ENCODE results near the gene SCD5. TPM values are rescaled to one million over a fixed set of nuclear protein-coding genes. Genes with fewer than 3 reads are reported as not detected.

Gene SCD5
- total and polyA plus RNA-seq, 9 of the 15 experiments (the other 6 are each of a cell fraction or from before 2014, with no cell fraction given) = 0.01 to 0.20 (median 0.03) TPM; not detected in 5

DNA sequence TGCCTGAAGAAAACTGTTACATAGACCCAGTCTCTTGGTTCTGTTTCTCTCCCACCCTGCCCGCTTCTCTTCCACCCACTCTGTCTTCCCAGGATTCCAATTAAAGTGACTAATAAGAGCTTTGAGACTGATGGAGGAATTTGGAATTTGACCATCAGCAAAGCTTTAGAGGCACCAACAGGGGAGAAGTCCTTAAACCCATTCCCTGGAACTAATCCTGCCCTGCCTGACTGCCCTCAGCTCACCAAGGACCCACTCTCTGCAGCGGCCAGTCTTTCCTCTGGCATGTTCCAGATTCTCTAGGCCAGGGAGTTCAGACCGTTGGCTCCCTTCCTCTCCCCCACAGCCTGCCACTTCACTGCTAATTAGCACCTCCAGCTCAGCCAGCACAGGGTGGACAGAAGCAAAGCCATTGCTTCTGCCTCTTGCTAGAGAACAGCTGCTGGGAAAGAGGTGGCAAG is 23.9 kb downstream of the SCD5 start (continued):
- TF ChIP-seq CXXC5 (CRISPR knock-in tag; IDR thresholded peaks at IDR 0.05) (no peak), NFXL1 (CRISPR knock-in tag; IDR thresholded peaks at IDR 0.05) (no peak)

DNA sequence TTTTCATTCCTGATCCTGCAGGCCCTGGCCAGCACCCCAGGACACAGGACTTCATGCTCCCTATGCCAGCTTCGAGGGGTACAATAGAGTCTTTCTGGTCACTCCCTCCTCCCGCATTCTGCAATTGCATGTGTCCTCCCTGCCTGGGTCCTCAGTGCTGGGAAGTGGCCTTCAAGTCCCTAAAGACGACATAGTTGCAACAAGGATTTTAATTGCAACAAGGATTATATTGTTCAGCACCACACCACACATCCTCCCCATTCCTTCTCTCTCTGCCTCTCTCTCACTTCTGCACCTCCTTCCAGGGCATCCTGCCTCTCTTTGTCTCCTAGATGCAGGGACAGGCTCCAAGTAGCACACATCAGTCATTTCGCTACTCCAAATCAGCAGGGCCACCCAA is 25.5 kb downstream of the SCD5 start:
- no peak overlapping the region for H3K4me3 ChIP-seq
- H2AFZ ChIP-seq (ENCODE audit: low read depth, low read length) = no peak overlapping the region
- H4K20me1 ChIP-seq (replicated peaks; ENCODE audit: control insufficient read depth, insufficient read depth, low read length) = no peaks in the 10 kb centered on the region
- H3K27ac ChIP-seq (ENCODE audit: extremely low read depth, low read depth, low read length) = no peak overlapping the region
- intact Hi-C loops (cut with micrococcal nuclease) (no loop called here), in situ Hi-C loops (cut with MboI) (no loop called here)
- CTCF ChIA-PET (ENCODE audit: low intra/inter-chr PET ratio) = no interaction called here
- no peak for TF ChIP-seq CREBBP (IDR thresholded peaks at IDR 0.05; ENCODE audit: low read depth, low read length)
- WGBS (ENCODE audit: insufficient coverage, low coverage, missing lambda C conversion rate) = 0% methylated on average over 4 of the region's 4 CpGs
- no TSS peak for BruUV-seq (replicated peaks)
- no peaks in the 10 kb centered on the region for H3K4me1 ChIP-seq (replicated peaks in 1 of 2; ENCODE audit: control insufficient read depth in 2 of 2, insufficient read depth in 2 of 2, low read length in 2 of 2)
- H3K9ac ChIP-seq (ENCODE audit: insufficient read depth in 1 of 2, low read depth in 2 of 2, low read length in 2 of 2) = no peak overlapping the region
- FAIRE-seq = no peak
- no peak for ATAC-seq
- H3K79me2 ChIP-seq (ENCODE audit: control insufficient read depth, insufficient read depth, low read length) = no peaks in the 10 kb centered on the region
- POLR2A ChIA-PET = no interaction called here
- DNase-seq (ENCODE audit: extremely low read depth in 1 of 4, low spot score in 3 of 4) = no peak
- peaks cover 7 to 12% of the 10 kb centered on the region in 2 experiments; a peak in 3 of 5 replicates for H3K27me3 ChIP-seq (ENCODE audit: control insufficient read depth in 2 of 2, insufficient read depth in 2 of 2, low read length in 2 of 2)
- no peaks in the 10 kb centered on the region for H3K9me1 ChIP-seq (ENCODE audit: control insufficient read depth, insufficient read depth, low read length)
- H3K9me3 ChIP-seq (replicated peaks; ENCODE audit: control insufficient read depth, insufficient read depth, low read depth, low read length) = no peaks in the 10 kb centered on the region
- H3K4me2 ChIP-seq (ENCODE audit: insufficient read depth, low read length) = no peak overlapping the region
- no peaks in the 10 kb centered on the region for H3K36me3 ChIP-seq (ENCODE audit: control insufficient read depth, insufficient read depth, low read length)

DNA sequence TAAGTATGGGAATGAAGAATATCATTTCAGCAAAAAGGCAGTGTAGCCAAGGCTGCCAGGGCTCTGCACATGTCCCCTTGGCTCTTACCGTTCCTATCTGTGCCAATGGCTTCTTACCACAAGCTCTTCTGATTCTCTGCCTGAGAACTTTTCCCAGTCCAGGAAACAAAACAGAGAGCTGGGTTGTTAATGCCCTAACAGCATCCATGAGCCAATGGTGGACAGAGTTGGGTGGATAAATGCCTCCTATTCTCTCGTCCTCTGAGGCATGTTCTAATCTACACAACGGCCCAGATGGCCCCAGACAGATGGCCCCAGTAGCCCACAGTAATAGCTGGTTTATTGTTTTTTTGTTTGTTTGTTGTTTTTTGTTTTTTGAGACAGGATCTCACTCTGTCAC is 28.0 kb downstream of the SCD5 start:
- Histone ChIP-seq H3K9me1 (ENCODE audit: control insufficient read depth, insufficient read depth, low read length) (no peaks in the 10 kb centered on the region), H2AFZ (ENCODE audit: low read depth, low read length) (no peak overlapping the region), H3K9me3 (replicated peaks; ENCODE audit: control insufficient read depth, insufficient read depth, low read depth, low read length) (no peaks in the 10 kb centered on the region), H3K27ac (ENCODE audit: extremely low read depth, low read depth, low read length) (no peak overlapping the region), H3K4me3 (no peak overlapping the region), H3K4me2 (ENCODE audit: insufficient read depth, low read length) (no peak overlapping the region), H3K9ac (ENCODE audit: insufficient read depth in 1 of 2, low read depth in 2 of 2, low read length in 2 of 2) (no peak overlapping the region), H3K27me3 (ENCODE audit: control insufficient read depth in 2 of 2, insufficient read depth in 2 of 2, low read length in 2 of 2) (peaks cover 0 to 12% of the 10 kb centered on the region in 2 experiments; a peak in 2 of 5 replicates), H4K20me1 (replicated peaks; ENCODE audit: control insufficient read depth, insufficient read depth, low read length) (no peaks in the 10 kb centered on the region), H3K4me1 (replicated peaks in 1 of 2; ENCODE audit: control insufficient read depth in 2 of 2, insufficient read depth in 2 of 2, low read length in 2 of 2) (no peaks in the 10 kb centered on the region), H3K36me3 (ENCODE audit: control insufficient read depth, insufficient read depth, low read length) (no peaks in the 10 kb centered on the region), H3K79me2 (ENCODE audit: control insufficient read depth, insufficient read depth, low read length) (no peaks in the 10 kb centered on the region)
- intact Hi-C loops (cut with micrococcal nuclease) = no loop called here
- WGBS (ENCODE audit: insufficient coverage, low coverage, missing lambda C conversion rate) = 0% methylated on average over 3 of the region's 3 CpGs
- ATAC-seq = no peak
- no peak for DNase-seq (ENCODE audit: extremely low read depth in 1 of 4, low spot score in 3 of 4)
- in situ Hi-C loops (cut with MboI) = no loop called here
- no peak for FAIRE-seq
- ChIA-PET POLR2A (interaction anchor here (0.6 kb wide), 1 partner anchor 351 kb away, joined by 4 read pairs; no protein-coding TSS in a partner anchor), CTCF (ENCODE audit: low intra/inter-chr PET ratio) (no interaction called here)
- no peak for TF ChIP-seq TCF3 (CRISPR knock-in tag; IDR thresholded peaks at IDR 0.05)
- TF ChIP-seq KAT2B (IDR thresholded peaks at IDR 0.05; ENCODE audit: low read depth, low read length) = no peak
- no peak for TF ChIP-seq ZNF274 (IDR thresholded peaks at IDR 0.05; ENCODE audit: borderline replicate concordance, low read depth, low read length)
- TF ChIP-seq, protein P1, sequence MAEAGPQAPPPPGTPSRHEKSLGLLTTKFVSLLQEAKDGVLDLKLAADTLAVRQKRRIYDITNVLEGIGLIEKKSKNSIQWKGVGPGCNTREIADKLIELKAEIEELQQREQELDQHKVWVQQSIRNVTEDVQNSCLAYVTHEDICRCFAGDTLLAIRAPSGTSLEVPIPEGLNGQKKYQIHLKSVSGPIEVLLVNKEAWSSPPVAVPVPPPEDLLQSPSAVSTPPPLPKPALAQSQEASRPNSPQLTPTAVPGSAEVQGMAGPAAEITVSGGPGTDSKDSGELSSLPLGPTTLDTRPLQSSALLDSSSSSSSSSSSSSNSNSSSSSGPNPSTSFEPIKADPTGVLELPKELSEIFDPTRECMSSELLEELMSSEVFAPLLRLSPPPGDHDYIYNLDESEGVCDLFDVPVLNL (CRISPR knock-in tag; IDR thresholded peaks at IDR 0.05; ENCODE audit: low read depth) = no peak
- TF ChIP-seq, protein P2, sequence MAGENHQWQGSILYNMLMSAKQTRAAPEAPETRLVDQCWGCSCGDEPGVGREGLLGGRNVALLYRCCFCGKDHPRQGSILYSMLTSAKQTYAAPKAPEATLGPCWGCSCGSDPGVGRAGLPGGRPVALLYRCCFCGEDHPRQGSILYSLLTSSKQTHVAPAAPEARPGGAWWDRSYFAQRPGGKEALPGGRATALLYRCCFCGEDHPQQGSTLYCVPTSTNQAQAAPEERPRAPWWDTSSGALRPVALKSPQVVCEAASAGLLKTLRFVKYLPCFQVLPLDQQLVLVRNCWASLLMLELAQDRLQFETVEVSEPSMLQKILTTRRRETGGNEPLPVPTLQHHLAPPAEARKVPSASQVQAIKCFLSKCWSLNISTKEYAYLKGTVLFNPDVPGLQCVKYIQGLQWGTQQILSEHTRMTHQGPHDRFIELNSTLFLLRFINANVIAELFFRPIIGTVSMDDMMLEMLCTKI (IDR thresholded peaks at IDR 0.05; ENCODE audit: partially characterized antibody) = no peak
- TF ChIP-seq NR1H2 (CRISPR knock-in tag; IDR thresholded peaks at IDR 0.05) = no peak
- TF ChIP-seq GABPB2 (CRISPR knock-in tag; conservative IDR thresholded peaks at IDR 0.05) = no peak
- BruUV-seq (replicated peaks) = no TSS peak
